Fibroblast of skin of right biceps (primary cell): ENCODE measurements around the gene MTA3.

Source experiments
- DNase-seq: peaks from one replicate; pipeline ENCODE4 v3.0.0-alpha.2; 2013

Gene MTA3

DNA sequence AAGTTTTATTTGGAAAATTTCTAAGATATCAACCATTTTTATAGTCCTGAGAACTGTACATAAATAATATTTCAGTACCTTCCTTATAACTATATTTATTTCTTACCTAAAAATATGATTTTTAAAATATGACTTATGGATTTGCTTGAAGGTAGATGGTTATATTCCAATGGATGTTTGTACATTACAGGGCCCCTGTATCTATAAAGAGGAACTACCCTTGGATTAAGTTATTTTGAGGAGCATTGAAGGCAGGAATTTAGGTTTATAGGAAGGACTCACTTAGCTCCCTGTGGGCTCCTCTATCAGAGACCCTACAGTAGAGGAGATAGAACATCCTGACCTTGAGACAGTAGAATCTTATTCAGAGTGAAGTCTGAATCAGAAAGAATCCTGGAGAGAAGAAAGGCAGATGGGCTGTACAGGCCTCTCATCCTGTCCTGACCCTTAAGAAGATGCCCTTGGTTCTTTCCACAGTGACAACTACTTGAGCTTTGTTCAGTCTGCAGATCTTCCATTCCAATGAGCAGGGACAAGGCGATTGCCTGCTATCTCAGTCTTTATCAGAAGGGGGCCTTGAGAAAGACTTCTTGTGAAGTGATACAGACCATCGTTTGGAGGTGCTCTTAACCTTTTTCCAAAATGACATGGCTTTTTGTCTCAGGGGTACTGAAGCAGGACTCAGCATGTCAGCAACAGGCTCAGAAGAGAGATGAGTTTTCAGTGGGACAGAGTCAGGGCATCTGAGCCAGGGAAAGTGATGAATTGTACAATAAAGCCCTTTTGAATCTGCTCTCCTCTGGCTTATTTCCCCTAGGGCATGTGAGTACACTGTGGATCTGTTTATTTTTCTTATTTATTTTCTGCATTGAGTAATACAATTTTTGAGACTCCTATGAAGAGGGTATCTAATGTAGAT is 174.6 kb downstream of the MTA3 start:
- no peak for DNase-seq

DNA sequence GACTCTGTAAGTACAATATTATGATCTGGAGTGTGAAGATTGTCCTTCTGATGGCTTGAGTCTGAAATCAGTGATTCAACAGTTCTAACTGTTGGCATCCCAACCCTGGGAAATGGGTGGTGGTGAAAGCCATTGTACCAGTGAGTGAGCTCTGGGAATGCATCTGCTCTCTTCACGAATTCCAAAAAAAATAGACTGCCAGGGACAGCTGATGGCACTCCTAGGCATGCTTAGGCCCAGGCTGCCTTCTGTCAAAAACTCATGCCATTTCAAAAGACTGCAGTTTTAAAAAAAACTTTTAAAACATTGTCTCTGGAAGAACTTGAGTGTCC is 175.2 kb downstream of the MTA3 start:
- no peak for DNase-seq

DNA sequence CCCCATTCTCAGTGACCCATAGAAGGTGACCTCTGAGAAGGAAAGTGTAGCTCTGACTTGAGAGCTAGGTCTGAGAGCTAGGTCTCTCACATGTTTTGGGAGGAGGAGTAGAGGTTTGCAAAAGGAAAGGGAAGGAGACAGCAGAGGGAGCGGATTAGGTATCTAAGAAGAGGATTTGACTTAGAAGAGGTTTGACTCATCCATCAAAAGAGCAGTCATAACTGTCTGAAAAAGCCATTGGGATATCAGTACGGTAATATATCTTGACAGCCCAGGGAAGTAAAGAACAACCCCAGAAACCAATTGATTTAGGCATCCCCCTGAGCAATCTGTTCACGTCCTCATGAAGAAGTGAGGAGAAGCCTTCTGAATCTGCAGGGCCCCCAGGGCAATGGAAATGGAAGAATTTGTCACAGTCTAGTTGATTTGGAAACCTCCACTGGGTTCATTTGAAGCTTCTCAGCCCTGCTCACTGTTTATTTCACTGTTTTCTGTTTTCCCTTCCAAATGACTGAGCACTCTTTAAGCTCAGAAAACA is 176.2 kb downstream of the MTA3 start:
- DNase-seq, result no peak

DNA sequence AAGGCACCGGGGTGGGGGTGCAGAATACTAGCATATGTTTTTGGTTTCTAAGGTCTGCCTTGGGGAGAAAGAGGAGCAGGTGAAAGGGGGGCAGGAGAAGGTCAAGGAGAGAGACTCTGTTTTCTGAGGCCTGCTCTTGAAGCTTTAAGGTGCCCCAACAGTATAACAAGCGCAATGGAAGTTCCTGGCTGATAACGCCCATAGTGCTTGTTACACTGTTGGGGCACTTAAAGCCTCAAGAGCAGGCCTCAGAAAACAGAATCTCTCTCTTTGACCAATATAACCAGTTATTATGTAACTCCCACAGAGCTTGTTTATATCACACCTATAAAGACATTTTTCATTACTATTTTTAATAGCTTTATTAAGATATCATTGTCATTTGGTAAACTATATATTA is 179.0 kb downstream of the MTA3 start:
- DNase-seq, result no peak

DNA sequence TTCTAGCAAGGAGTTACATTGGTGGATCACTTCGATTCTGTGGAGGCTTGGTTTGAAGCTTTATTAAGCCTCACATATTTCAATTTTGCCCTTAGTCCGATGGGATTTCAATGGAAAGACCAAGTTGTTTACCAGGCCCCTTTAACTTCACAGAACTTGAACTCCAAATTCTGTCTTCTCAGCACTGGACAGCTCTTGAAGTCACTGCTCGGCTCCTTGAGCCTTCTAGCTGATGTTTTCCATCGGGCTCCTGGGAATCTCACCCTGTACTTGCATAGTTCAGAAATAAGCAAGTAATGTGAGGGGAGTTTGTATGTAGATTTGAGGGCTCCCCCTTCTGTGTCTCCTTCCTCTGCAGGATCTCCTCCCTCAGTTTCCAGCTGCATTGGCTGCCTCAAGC is 180.4 kb downstream of the MTA3 start:
- no peak for DNase-seq

DNA sequence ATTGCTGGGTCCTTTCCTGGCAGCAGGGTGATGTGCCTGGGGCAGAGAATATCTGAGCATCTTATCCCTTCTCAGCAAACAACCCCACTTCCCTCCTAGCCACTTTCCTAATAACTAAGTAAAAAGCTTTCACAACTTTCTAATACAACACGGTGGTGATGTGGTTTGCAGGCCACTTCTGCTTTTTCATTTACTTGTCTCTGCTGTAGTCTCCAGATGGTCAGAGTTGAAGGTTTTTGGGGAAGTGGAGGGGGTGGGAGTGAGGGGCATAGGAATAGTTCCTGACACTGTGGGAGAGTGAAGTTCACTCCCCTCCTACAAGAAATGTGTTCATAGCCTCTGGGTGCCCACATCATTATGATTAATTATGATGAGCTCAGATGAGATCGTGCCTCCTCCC is 183.9 kb downstream of the MTA3 start:
- no peak for DNase-seq

DNA sequence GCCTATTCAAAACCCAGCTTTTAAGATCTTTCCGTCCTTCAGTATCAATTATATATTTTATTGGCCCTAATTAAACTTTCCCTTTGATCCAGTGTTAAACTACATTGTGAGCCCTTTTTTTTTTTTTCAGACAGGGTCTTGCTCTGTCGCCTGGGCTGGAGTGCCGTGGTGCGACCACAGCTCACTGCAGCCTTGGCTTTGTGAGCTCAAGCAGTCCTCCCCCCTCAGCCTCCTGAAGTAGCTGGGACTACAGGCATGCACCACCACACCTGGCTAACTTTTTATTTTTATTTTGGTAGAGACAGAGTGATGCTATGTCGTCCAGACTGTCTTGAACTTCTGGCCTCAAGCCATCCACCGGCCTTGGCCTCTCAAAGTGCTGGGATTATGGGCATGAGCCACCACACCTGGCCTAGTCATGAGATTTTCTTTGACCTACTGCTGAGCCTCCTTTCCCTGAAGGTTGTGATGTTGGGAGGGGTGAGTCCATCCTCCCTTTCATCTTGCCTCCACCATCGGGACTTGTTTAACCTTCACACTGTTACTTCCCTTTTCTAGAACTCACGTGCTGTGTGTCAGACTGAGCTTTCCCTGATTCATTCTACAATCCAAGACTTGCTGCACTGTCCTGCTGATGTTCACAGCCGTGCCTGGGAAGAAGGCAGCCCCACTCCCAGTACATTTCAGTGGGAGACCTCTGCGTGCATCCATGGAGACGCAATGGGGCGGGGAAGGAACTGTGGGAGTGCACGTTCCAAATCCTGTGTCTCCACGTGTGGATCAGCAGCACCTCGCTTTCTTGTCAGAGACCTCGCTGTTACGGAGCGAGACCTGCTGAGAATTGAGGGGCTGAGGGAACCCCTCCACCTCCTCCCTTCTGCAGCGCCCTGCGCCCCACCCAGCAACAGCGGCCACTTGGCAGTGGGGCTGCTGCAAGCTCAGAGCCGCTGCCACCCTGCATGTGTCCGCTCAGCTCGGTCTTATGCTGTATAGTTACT is 184.7 kb downstream of the MTA3 start:
- DNase-seq, result no peak

DNA sequence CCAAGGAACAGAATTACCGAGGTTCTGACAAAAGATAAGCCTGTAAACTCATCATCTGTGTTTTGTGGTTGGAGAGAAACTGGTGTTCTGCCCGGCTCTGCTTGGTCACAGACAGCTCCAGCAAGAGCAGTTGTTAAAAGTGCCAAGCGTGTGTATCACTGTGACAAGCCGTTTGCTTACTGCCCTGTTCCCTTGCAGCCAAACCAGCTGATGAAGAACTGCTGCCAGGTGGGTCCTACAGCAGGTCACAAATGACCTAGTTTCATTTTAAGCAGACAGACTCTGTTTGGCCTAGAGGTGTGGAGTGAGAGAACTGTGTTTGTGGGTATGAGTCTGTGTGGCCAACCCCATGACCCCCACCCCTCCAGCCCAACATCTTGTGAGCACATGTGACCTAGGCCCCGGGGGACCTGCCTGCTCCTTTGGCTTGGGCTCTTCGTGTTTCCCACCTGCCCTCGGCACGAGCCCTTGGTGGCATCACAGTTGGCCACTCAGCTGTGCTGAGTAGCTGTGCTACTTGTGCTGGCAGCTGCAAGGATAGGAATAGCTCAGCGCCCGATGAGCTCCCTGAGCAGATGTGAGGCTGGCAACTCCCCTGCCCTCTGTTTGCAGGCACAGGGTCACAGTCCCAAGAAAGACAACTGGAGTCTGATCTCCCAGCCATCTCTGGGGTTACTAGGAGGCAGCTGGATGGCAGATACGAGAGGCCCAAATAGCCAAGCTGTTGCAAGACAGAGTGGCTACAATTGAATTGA is 185.8 kb downstream of the MTA3 start:
- DNase-seq, result no peak

DNA sequence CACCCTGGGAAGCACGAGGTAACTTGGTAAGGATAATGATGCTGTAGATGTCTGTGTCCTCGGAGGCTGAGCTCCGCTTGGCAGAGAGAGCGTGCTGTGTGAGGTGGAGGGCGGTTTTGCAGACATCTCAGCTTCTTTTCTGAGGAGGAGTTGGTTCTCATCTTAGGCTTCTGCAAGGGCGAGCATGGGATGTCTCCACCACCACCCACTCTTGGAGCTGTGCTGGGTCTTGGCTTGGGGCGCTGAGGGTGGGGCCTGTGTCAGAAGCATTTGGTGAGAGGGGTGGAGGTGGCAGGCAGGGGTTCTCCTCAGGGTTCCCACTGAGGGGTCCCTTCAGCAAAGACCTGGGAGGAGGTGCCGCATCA is 186.3 kb downstream of the MTA3 start:
- DNase-seq, result no peak

DNA sequence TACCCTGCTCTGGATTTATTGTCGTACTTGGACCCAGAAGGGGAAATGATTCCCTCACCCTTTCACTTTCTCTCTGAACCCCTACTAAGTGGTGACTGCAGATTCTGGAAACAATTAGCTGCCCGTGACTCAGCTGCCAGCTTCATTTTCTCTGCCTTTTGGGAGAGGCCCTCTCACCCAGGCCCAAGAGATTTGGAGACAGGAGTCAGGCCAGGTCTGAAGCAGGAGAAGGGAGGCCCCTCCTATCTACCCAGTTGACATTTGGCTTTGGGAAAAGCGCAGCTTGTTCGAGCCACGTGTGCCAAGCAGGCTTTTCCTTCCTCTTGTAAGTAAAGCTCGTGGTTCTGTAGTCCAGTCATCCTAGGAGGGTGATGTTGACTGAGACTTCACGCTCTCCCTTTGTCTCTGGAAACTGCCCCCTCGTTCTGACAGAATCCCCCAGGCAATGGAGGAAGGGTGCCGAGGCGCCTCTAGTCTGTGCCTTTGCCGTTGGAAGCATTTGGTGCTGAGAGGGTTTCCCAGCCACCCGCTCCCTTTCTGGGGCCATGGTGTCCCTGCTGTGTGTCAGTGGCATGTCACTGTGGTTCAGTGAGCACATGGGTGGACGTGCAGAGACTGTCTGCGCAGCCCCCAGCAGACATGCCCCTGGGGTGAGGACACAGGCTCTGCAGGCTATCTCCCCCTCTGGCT is 186.9 kb downstream of the MTA3 start:
- DNase-seq, result peak; percentile 70

DNA sequence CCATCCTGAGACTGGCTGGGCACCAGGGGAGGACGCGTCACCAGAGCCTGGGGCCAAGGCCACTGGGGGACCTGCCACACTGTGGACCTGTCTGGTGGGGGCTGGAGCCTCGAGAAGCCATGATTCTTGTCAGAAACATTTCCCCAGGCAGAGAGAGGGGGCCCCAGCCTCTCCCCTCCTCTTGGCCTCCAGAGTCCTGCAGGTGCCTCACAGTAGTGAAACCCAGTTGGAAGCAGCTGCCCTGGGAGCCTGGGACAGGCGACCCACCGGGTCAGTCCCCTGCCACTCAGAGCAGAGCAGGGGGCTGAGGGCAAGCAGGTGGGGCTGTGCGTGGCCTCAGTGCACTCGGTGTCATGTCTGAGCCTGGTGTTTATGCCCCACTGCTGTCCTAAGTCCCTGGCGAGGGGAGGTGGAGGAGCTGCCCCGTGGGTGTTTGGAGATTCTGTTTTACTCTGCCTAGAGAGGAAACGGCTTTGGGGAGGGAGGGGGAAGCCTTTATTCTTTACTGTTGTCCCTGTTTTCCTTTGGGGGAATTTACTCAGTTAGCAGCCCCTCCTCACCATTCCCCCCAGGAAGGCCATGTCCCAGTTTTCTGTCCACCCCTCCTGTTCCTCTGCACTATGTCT is 187.8 kb downstream of the MTA3 start:
- DNase-seq, result no peak

DNA sequence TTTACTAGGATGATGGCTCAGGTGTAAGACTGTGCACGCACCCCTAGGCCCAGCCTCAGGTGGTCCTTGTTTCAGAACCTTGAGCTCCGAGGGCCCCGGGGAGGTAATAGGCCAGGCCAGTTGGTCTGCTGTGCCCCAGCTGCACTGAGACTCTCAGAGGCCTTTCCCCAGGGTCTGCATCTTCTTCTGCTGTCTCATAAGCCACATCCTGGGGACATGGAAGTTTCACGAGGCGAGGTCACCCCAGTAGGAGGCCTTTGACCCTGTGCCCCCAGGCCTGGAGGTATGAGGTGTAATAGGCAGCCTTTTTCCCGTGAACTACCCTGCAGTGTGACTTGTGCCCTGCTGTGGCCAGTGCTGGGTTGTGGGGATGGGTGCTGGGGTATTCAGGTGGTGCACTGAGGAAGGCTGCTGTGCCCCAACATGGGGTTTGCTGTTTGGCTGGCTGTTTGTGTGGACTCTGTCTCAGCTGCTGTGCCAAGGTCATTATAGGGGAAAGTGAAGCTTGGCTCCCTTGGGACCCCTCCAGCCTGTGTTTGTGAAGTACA is 188.6 kb downstream of the MTA3 start:
- no peak for DNase-seq

DNA sequence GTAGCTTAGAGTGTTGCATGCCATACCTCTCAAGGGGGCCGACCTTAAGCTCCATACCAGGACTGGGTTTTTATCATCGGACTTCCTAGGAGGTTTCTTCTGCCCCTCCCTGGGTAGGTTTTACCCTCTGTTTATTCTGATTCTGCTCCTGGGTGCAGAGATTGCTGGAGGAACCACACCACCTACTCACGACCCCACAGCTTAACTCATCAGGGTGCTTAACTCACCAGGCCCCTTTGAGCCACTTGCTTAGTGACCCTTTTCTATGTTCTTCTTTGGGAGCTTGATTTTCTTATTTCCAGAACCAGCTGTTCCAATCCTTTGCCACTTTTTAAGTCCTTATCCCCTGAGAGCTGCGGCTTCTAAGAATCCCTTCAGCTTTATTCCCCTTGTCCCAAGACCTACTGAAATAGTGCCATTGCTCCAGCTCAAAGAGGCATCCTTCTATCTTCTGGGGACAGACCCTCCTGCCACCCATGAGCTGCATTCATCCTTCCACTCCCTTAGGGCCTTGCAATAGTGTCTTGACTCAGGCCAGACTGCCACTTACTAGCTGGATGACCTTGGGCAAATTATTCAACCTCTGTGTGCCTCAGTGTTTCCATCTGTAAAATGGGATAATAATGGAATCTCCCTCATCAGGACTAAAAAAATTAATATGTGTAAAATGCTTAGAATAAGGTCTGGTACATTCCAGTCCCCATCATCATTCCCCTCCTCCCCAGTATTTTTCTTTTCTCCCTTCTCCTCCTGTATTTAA is 189.7 kb downstream of the MTA3 start:
- DNase-seq, result no peak

DNA sequence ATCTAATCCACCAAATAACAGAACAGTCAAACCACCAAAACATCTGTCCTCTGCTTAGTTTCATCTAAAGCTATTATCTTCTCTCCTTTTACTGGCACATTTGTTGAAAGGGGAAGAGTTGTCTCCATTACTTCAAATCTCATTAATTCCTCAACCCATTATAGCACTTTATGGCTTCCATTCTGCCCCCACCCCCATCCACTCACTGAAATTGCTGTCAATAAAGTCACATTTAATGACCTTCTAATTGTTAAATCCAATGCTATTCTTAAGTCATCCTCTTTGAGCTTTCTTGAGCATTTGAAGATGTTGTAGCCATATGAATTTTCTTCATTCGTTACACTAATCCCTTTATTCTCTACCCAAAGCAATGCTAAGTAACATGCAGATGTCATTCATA is 190.3 kb downstream of the MTA3 start:
- DNase-seq, result no peak

DNA sequence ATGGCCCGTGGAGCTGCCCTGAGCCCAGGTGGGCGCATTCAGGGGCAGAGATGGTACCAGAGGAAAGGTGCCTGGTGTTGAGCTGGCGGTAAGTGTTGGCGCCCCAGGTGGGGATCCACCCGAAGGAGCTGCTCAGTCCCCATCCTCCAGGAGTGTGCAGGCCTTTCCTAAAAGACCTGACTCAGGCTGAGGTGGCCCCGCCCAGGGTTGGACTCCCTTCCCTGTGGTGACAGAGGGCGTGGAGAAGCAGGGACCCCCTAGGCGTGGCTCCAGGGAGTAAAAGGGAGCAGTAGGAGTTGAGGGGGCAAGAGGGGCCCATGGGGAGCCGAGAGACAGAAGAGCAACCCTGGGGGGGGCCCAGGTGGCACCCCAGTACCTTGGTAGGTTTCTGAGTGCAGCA is 193.1 kb downstream of the MTA3 start:
- no peak for DNase-seq

DNA sequence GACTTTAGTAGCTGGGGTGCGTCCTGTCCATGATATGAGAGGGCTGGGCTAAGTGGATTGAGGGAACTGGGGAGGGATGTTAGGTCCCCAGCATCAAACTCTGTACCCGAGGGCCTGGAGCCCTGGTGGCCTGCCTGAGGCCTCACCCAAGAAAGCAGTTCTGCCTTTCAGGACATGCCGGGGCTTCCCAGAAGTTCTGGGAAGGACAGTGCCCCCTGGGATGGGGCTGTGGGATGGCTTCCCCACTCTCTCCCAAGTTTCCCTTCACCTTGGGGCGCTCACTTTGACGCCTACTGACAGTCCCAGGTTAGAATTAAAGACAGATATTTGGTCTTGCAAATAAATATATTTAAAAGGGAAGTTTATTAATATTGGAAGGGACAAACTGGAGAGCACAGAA is 193.7 kb downstream of the MTA3 start:
- no peak for DNase-seq

DNA sequence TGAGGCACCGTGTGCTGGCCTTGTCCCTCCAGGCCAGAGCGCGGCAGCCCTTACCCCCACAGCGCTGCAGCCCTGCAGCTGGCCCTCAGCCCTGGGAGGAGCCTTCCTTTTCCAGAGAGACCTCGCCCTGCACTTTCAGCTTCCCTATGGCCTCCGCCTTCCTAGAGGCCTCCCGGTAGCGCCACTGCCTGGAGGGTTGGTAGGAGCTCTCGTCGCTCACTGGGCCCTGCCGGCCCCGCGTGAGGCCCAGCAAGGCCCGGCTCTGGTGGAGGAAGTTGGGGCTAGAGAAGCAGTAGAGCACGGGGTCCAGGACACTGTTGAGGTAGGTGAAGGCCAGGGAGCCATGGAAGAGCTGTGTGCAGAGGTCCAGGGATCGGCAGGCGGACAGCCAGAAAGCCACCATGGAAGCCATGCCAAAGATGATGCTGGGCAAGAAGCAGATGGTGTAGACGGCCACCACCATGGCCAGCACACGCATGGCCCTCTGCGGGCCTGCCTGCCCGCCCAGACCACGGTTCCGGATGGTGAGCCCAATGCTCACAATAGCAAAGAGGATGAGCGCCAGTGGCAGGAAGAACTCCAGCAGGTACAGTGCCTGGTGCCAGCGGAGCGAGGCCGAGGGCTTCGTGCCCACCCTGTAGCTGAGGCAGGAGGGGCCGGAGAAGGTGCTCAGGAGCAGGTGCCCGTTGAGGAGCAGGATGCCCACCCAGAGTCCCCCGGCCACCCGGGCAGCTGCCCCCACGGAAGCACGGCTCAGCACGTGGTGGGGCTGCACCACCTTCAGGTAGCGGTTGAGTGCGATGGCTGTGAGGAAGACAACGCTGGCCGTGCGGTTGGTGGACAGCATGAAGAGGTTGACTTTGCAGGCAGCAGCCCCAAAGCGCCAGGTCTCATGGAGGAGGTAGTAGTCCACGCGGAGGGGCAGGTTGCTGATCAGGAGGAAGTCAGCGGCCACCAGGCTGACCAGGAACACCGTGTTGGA is 194.7 kb downstream of the MTA3 start:
- DNase-seq, result no peak

DNA sequence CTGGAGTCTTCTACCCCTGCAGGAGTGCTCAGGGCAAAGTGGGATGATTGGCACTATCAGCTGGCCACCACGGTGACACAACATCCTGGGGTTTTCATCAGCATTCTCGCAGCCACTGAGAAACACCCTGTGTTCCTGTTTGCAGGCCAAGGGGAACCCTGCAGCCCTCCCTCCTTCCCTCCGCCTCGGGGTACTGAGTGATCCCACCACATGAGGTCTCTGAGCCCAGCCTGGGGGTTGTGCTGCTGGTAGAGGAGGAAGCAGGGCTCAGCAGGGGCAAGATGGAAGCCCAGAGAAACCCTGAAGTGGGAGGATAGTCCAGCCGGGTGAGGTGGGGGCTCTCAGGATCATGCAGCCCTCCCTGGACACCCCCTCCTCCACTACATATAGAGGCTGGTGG is 195.7 kb downstream of the MTA3 start, which contains the start of gene OXER1:
Gene OXER1, minus strand, starts transcription at position 40 of the 400 bp plus-strand sequence. CDS start 73 bp downstream, outside the sequence.
- DNase-seq, result no peak

DNA sequence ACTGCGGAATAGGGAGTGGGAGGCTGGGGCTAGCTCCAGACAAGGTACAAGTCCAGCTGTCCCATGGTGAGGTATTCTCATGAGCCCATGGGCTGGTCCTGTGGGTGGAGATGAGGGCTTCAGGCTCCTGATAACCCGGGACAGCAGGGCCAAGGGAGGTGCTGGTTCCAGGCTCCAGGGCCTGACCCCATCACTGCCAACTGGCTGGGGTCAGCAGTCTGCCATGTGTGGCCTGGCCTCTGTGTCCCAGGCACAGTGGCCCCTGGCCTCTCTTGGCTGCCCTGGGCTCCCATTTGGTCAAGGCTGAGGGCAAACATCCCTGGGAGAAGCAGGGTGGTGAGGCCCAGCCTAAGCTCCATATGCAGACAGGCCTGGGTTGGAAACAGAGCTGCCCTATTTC is 196.5 kb downstream of the MTA3 start:
- DNase-seq, result no peak
